Uterus (tissue), 2 donors: Measurements from ENCODE around the gene TSKS.

ENCODE experiments used
- CTCF ChIP-seq, 4 experiments: fragments of 200-600 bp in 2 of 4; fragments of 450-650 bp in 2 of 4; sonication (generic) in 2 of 4; IDR thresholded peaks; one replicate each; pipeline ENCODE4 v1.5.1; 2016 to 2019; ENCODE audit warnings: antibody characterized with exemption in 4 of 4, mild to moderate bottlenecking in 2 of 4, moderate library complexity in 1 of 4
- POLR2A ChIP-seq, 2 donors: fragments of 450-650 bp; IDR thresholded peaks; one replicate each; pipeline ENCODE4 v1.6.1; 2016; ENCODE audit warnings: antibody characterized with exemption in 2 of 2, mild to moderate bottlenecking in 1 of 2, moderate library complexity in 1 of 2

- TF ChIP-seq CTCF (IDR thresholded peaks at IDR 0.05) (no peak), POLR2A (IDR thresholded peaks at IDR 0.05) (no peak)
Measured at GRCh38 chr19:49755956-49756355, 7.2 kb downstream of the TSKS start.
